ENCODE measurements around the gene SLC4A5.

DNA sequence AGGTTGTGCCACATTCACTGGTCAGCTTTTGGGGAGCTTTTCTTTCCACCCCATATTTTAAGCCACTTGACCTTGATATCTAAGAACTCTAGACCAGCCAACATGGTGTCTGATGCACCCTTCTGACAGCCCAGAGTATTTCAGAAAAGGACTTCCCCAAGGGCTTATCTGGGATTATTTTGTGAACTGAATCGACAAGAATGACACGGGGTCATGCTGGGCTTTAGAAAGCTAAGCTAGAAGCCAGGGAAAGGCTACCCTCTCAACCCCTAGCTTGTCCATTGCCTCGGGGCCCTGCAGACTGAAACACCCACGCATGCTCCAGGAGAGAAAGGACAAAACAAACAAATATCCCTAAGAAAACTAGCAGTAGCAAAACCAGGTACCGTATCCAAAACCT lies 16.0 kb downstream of the SLC4A5 start:
- no peak for TF ChIP-seq POLR2A (IDR thresholded peaks at IDR 0.05)
- TF ChIP-seq, protein P1, sequence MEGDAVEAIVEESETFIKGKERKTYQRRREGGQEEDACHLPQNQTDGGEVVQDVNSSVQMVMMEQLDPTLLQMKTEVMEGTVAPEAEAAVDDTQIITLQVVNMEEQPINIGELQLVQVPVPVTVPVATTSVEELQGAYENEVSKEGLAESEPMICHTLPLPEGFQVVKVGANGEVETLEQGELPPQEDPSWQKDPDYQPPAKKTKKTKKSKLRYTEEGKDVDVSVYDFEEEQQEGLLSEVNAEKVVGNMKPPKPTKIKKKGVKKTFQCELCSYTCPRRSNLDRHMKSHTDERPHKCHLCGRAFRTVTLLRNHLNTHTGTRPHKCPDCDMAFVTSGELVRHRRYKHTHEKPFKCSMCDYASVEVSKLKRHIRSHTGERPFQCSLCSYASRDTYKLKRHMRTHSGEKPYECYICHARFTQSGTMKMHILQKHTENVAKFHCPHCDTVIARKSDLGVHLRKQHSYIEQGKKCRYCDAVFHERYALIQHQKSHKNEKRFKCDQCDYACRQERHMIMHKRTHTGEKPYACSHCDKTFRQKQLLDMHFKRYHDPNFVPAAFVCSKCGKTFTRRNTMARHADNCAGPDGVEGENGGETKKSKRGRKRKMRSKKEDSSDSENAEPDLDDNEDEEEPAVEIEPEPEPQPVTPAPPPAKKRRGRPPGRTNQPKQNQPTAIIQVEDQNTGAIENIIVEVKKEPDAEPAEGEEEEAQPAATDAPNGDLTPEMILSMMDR (IDR thresholded peaks at IDR 0.05), result no peak

All from heart left ventricle (tissue), 13 donors.